Transverse colon (tissue), 4 donors: ENCODE data around the gene PCDH10. TPM values are rescaled to one million over a fixed set of nuclear protein-coding genes. Genes with fewer than 3 reads are reported as not detected.

Experiments used
- DNase-seq: peaks from one replicate; pipeline ENCODE4 v3.0.0-alpha.2; 2019
- H3K27ac ChIP-seq, 4 donors: fragments of 200-600 bp; sonication (generic); 2 replicates each; pipeline ENCODE4 v1.5.1; 2016 to 2018; ENCODE audit warnings: inconsistent platforms in 4 of 4
- H3K27me3 ChIP-seq: fragments of 200-600 bp; sonication (generic); 2 replicates; pipeline ENCODE4 v1.5.1; 2017; ENCODE audit warnings: inconsistent platforms
- H3K36me3 ChIP-seq, 4 donors: fragments of 200-600 bp; sonication (generic); 2 replicates each; pipeline ENCODE4 v1.5.1; 2017 to 2019; ENCODE audit warnings: inconsistent platforms in 4 of 4
- H3K4me1 ChIP-seq, 4 donors: fragments of 200-600 bp; sonication (generic); 2 replicates each; pipeline ENCODE4 v1.5.1; 2017 to 2020; ENCODE audit warnings: inconsistent platforms in 4 of 4
- H3K4me3 ChIP-seq, 4 donors: fragments of 200-600 bp; sonication (generic); 1 replicate in 1 of 4; 2 replicates in 3 of 4; pipeline versions ENCODE4 v1.5.1 to v1.6.1; 2017 to 2019; ENCODE audit warnings: inconsistent platforms in 4 of 4
- H3K9me3 ChIP-seq, 2 donors: fragments of 200-600 bp; sonication (generic); 2 replicates each; pipeline ENCODE4 v1.5.1; 2017 to 2019; ENCODE audit warnings: inconsistent platforms in 2 of 2
- CTCF ChIP-seq, 5 experiments: fragments of 200-600 bp in 3 of 5; fragments of 450-650 bp in 2 of 5; sonication (generic) in 3 of 5; IDR thresholded peaks; 1 replicate in 2 of 5; 2 replicates in 3 of 5; pipeline ENCODE4 v1.5.1; 2016 to 2017; ENCODE audit warnings: antibody characterized with exemption in 5 of 5, inconsistent platforms in 3 of 5, mild to moderate bottlenecking in 2 of 5, moderate library complexity in 1 of 5
- EP300 ChIP-seq: sonication (generic); formaldehyde crosslinking; IDR thresholded peaks from one replicate; pipeline ENCODE4 v1.6.1; 2017; ENCODE audit warnings: antibody characterized with exemption, low read depth
- POLR2A ChIP-seq: fragments of 450-650 bp; IDR thresholded peaks from one replicate; pipeline ENCODE4 v1.6.1; 2016; ENCODE audit warnings: antibody characterized with exemption, mild to moderate bottlenecking, moderate library complexity
- POLR2AphosphoS5 ChIP-seq, 3 donors: sonication (generic); formaldehyde crosslinking; IDR thresholded peaks; one replicate each; pipeline ENCODE4 v1.6.1; 2016; ENCODE audit warnings: antibody characterized with exemption in 3 of 3
- WGBS, 2 donors: methylation state at CpG; one replicate each; pipeline ENCODE4 v1.1.5; 2018; ENCODE audit warnings: low coverage in 1 of 2; 5-methylcytosine and 5-hydroxymethylcytosine counted together
- in situ Hi-C, 4 donors: fragments of 200-750 bp; cut with MboI; loops; one replicate each; pipeline versions ENCODE4 v1.15.0 to v1.15.1; 2017; ENCODE audit warnings: low sequenced_read_pairs in 3 of 4, low pct_ligation_motif_present in 1 of 4, low pct_unique_long_range_greater_than_20kb in 1 of 4
- intact Hi-C: fragments of 100-400 bp; cut with DNase I; formaldehyde crosslinking; loops from one replicate; pipeline ENCODE4 v1.15.1; 2023; ENCODE audit warnings: low total_unique reads
- total RNA-seq, 4 donors: library from RNA; depleted of rRNA; stranded (reverse); fragments of >200 nt; gene quantifications; one replicate each; pipeline ENCODE4 v1.1.0, GENCODE V29; 2016

The PCDH10 gene
- total RNA-seq, 4 donors from 2014 or later: 0.27 to 0.60 (median 0.43) TPM

- TF ChIP-seq EP300 (no peak), POLR2A (no peak), CTCF (IDR thresholded peaks at IDR 0.05) (no peak), POLR2AphosphoS5 (IDR thresholded peaks at IDR 0.05) (no peak)
- Histone ChIP-seq H3K27me3 (no peaks in the 10 kb centered on the region), H3K9me3 (no peaks in the 10 kb centered on the region), H3K36me3 (no peaks in the 10 kb centered on the region), H3K4me3 (no peak overlapping the region), H3K27ac (no peak overlapping the region), H3K4me1 (no peaks in the 10 kb centered on the region)
- intact Hi-C loops: no loop called here
- in situ Hi-C loops: no loop called here
- DNase-seq: no peak
Measured at GRCh38 chr4:133186210-133186609, 37.1 kb downstream of the PCDH10 start.

- WGBS, 2 donors: 83 to 89% methylated on average over 5 of the region's 5 CpGs
- DNase-seq: no peak
- H3K36me3 ChIP-seq: no peaks in the 10 kb centered on the region
Measured at GRCh38 chr4:133186845-133187244, 37.8 kb downstream of the PCDH10 start.

GRCh38 chr4:133188433-133189146 is 39.5 kb downstream of the PCDH10 start:
- Histone ChIP-seq H3K27ac (no peak overlapping the region), H3K9me3 (no peaks in the 10 kb centered on the region), H3K4me3 (no peak overlapping the region), H3K27me3 (no peaks in the 10 kb centered on the region), H3K36me3 (no peaks in the 10 kb centered on the region), H3K4me1 (no peaks in the 10 kb centered on the region)
- intact Hi-C loops: no loop called here
- in situ Hi-C loops: no loop called here
- TF ChIP-seq CTCF (IDR thresholded peaks at IDR 0.05): no peak
- no peak for TF ChIP-seq EP300
- TF ChIP-seq POLR2A: no peak
- TF ChIP-seq POLR2AphosphoS5 (IDR thresholded peaks at IDR 0.05): no peak
- DNase-seq: no peak
- WGBS, 2 donors: 83 to 91% methylated on average over 3 to 8 of the region's 8 CpGs

More at GRCh38 chr4:133186845-133187244, 37.8 kb downstream of the PCDH10 start:
- H3K4me1 ChIP-seq: no peaks in the 10 kb centered on the region
- no peaks in the 10 kb centered on the region for H3K27me3 ChIP-seq
- in situ Hi-C loops (no loop called here), intact Hi-C loops (no loop called here)
- TF ChIP-seq EP300: no peak
- TF ChIP-seq CTCF (IDR thresholded peaks at IDR 0.05): no peak
- TF ChIP-seq POLR2AphosphoS5 (IDR thresholded peaks at IDR 0.05): no peak
- no peak for TF ChIP-seq POLR2A
- H3K4me3 ChIP-seq: no peak overlapping the region
- no peaks in the 10 kb centered on the region for H3K9me3 ChIP-seq
- no peak overlapping the region for H3K27ac ChIP-seq

- H3K4me3 ChIP-seq: no peak overlapping the region
- no peak for DNase-seq
- intact Hi-C loops (no loop called here), in situ Hi-C loops (no loop called here)
- H3K27ac ChIP-seq: no peak overlapping the region
- H3K4me1 ChIP-seq: no peaks in the 10 kb centered on the region
- H3K27me3 ChIP-seq: no peaks in the 10 kb centered on the region
- H3K9me3 ChIP-seq: no peaks in the 10 kb centered on the region
- no peaks in the 10 kb centered on the region for H3K36me3 ChIP-seq
- TF ChIP-seq EP300 (no peak), POLR2A (no peak)
Measured at GRCh38 chr4:133189147-133189517, 40.0 kb downstream of the PCDH10 start.

- in situ Hi-C loops (no loop called here), intact Hi-C loops (no loop called here)
- H3K27me3 ChIP-seq: no peaks in the 10 kb centered on the region
- no peak for TF ChIP-seq CTCF (IDR thresholded peaks at IDR 0.05)
- no peak for TF ChIP-seq EP300
- TF ChIP-seq POLR2A: no peak
- no peak for TF ChIP-seq POLR2AphosphoS5 (IDR thresholded peaks at IDR 0.05)
- DNase-seq: no peak
- H3K4me1 ChIP-seq: no peaks in the 10 kb centered on the region
- H3K36me3 ChIP-seq: no peaks in the 10 kb centered on the region
- H3K4me3 ChIP-seq: no peak overlapping the region
- 60 to 65% methylated on average over 4 to 5 of the region's 5 CpGs for WGBS, 2 donors
- H3K27ac ChIP-seq: no peak overlapping the region
- no peaks in the 10 kb centered on the region for H3K9me3 ChIP-seq
Measured at GRCh38 chr4:133190098-133190497, 41.0 kb downstream of the PCDH10 start.
